GM19397 (cell line): Measurements from ENCODE around the gene MAPKAPK2.
"Not testable (repeated sequence)": the region's sequence is repeated elsewhere in the genome, so short reads cannot be mapped to it uniquely, and the experiment has no call there.

ENCODE experiments used
- ATAC-seq: cut with Tn5 transposase; IDR thresholded peaks from one replicate; pipeline ENCODE4 v1.9.1; 2021; ENCODE audit warnings: mild to moderate bottlenecking, moderate library complexity; ENCODE audit not compliant: unreplicated experiment

MAPKAPK2 gene

DNA sequence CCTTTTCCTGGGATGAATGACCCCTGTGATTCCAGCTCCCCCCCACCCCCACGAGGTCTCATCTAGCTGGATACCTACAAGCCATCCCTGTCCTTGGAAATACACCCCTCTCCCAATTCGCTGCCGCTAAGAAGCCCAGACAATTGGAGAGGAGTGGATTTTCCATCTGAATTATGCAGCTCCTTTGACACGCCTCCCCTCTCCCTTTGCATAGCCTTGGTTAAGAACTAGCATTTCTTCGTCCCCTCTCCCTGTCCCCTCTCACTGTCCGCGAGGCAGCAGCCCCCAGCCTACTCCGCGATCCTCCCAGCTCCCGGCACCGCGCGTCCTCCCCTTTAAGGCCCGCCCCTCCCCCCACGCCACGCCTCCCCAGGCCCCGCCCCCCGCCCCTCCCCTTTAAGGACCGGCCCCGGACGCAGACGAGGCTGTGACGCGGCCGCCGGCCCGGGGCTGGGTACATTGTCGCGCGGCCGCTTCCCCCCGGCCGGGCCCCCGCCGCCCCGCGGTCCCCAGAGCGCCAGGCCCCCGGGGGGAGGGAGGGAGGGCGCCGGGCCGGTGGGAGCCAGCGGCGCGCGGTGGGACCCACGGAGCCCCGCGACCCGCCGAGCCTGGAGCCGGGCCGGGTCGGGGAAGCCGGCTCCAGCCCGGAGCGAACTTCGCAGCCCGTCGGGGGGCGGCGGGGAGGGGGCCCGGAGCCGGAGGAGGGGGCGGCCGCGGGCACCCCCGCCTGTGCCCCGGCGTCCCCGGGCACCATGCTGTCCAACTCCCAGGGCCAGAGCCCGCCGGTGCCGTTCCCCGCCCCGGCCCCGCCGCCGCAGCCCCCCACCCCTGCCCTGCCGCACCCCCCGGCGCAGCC lies at the start of gene MAPKAPK2:
TSS of gene MAPKAPK2 (plus strand) at position 428 of the 856 bp plus-strand sequence. CDS start at position 753, 325 bp downstream.
- ATAC-seq, result peak; percentile 52

DNA sequence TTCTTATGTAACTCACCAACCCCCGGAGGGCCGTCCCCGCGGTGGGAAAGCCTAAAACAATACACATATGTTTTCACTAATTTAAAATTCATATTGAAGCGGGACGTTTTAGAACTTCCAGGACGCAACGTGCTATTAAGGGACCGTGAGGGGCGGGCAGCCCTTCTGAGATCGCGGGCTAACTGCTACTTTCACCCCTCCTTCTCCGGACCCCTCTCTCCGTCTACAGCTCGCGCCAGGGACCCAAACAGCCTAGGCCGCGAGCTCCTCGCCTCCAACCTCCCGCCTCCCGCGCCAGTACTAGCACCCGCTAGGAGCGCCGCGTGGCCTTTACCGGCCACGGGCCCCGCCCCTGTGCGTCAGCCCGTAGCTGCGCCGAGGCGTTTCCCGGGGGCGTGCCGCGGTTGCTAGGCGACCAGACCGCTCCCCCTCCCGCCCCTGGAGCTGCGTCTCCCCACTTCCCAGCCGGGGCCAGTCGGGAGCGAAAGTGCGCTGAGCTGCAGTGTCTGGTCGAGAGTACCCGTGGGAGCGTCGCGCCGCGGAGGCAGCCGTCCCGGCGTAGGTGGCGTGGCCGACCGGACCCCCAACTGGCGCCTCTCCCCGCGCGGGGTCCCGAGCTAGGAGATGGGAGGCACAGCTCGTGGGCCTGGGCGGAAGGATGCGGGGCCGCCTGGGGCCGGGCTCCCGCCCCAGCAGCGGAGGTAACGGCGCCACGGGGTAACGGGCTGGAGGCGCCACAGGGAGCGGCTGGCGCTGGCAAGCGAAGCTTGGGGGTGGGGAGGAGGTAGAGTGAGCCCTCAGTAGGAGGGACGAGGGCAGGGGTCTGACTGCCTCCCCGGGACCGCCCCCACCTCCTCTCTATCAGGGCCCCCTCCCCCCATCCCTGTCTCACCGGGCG lies 49.4 kb upstream of the MAPKAPK2 start, which contains the start of gene DYRK3:
TSS of gene DYRK3 (plus strand) at position 457 of the 898 bp plus-strand sequence. CDS start at position 625, 168 bp downstream.
- ATAC-seq, result peak; percentile 91

DNA sequence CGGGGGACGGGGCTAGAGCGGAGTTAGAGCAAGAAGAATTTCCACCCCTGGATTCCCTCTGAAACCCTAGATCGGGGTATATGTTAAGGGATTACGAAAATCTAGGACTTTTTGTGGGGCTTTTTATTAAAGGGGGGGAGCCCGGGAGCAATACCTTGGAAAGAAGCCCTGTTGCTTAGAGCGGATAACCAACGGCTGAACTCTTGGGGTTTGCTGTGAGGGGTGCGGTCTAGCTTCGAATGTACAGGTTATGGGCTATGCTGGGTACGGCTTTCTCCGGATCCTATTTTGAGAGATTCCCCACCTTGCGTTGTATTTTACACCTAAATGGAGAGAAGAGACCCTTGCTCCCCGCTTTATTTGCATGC lies 48.7 kb upstream of the MAPKAPK2 start:
- ATAC-seq, result no peak

- no peak for ATAC-seq
These were observed 48.0 kb upstream of the MAPKAPK2 start for GRCh38 chr1:206636671-206637070.

DNA sequence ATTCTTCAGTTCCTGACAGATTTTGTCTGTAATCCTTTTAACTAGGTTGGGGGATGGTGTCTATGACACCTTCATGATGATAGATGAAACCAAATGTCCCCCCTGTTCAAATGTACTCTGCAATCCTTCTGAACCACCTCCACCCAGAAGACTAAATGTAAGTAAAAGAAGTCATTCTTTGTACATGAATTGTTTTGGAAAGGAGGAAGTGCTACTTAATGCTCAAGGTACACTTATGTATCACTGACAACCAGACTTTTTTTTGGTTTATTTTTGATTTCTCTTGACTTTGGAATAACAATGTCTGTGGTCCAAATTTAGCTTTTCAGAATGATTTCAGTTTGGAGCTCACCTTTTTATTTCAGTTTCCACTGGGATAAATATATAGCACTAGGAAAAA lies 47.1 kb upstream of the MAPKAPK2 start:
- ATAC-seq, result no peak

- not testable (repeated sequence) for ATAC-seq
These were observed 42.6 kb upstream of the MAPKAPK2 start for GRCh38 chr1:206642074-206642473.

- no peak for ATAC-seq
These were observed 41.5 kb upstream of the MAPKAPK2 start for GRCh38 chr1:206643118-206643698.

- ATAC-seq, result no peak
These were observed 38.2 kb upstream of the MAPKAPK2 start for GRCh38 chr1:206646504-206646903.

GRCh38 chr1:206647224-206647623 lies 37.5 kb upstream of the MAPKAPK2 start:
- no peak for ATAC-seq

DNA sequence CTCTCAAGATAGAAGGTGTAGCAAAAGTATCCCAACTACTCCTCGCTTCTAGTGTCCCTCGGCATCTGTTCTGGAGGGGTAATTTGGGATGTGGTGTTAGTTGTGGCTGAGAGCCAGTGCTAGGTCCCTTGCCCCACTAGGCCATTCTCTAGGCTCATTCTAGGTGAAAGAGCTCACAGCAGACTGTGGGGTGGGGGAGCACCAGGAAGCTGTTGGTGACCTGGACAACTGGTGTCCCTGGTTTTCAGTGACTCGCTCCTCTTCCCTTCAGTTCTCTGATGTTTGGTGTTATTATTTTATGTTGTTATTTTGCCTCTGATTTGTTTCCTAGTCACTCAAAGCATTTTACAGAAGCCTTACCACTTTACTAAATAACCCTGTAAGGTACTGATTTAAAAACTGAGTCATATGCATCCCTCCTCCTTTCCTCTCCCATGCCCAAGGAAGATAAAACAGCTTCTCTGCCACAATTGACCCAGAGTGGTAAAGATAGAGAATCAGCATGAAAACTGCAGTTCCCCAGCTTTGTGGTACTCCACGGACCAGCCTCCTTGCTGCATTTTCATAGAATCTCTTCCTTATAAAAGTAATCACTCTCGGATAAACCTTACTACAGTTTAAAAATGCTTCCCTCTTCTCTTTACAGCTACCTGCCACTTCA lies 35.3 kb upstream of the MAPKAPK2 start:
- no peak for ATAC-seq

DNA sequence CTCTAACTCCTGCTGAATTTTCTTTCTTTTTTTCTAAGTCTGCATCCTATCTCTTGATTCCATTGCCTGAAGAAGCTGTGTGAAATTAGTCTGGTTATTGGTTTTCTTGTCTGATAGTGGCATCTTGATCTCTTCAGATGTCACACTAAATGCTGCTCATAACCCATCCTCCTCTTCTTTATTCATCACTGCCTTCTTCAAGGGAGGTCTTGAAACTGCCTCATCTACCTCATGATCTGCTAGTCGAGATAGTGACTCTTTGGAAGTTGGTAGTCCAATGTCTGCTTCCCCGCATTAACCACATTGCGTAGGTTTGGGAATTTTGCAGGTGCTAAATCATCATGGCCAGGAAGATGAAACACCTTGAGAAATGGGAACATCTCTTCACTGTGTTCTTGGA lies 33.7 kb upstream of the MAPKAPK2 start:
- no peak for ATAC-seq

DNA sequence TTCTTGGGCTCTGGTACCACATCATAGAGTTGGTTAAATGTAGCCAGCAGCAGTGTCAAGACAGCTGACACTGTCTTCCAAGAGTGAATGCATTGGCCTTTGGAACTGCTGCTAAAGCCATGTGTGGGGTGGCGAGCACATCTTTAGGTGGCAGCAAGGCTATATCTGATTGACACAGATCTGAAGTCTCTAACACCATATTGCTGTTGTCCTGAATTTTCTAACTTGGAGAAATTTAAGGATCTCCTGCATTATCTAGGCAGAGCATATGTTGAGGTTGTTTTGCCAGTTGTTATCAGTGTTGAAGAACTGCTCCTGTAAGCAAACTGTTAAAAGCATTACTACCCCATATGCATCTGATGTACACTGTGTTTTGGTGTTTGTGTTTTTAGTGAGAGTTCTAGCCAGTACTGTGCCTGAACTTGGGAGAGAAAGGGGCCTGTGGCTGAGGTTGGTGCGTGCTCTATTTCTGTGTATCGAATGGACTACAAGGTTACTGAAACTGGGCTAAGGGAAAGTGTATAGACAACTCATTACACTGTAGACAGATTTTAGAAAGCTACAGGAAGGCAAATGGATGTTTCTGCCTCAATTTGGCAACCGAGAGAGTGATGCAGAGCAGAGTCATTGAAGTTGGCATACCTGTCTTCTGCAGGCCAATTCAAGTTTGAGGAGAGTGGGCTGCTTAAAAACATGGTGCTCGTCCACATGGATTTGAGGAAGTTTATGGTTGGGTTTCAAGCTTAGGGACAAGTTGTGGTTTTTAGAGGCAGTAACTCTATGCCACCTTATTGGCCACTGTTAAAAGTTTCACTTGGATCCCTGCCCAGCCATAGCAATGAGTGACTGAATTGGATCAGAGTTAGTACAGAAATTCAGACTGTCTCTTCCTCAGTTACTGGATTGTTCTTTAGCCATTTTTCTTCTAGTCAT lies 32.5 kb upstream of the MAPKAPK2 start:
- ATAC-seq, result no peak

- no peak for ATAC-seq
These were observed 30.8 kb upstream of the MAPKAPK2 start for GRCh38 chr1:206653715-206654459.

DNA sequence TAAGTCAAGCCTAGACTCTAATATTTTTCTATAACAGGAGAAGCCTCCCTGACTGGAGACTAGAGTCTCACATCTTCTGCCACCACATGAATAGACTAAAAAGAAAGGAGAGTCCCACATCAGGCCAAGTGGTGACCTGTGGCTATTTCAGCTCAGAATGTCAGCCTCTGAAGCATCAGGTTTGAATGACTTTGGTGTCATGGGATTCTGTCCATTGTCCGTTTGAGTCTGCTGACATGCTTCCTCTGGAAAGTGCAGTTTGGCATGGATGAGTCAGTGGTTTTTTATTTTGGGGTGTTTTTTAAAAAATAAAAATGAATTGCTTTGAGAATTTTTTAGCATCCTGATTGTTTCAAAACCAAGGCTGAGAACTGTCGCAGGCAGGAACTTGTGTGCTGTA lies 29.9 kb upstream of the MAPKAPK2 start:
- no peak for ATAC-seq

DNA sequence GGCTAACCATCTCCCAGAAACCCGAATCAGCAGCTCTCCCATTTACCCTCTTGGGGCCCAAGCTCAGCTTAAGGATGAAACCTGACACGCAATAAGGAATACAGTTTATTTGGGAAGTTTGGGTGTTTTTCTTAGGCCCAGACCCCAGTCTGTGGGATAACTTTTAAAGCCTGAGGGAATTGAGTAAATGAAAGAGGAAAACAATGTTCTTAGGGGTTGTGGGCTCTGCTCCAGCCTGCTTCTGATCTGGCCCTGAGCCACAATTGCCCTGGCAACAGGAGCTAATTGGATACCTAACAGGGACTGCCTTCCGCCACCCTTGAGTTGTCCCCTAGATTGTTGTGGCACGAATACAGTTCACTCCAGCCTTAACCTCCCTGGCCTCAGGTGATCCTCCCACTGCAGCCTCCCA lies 29.2 kb upstream of the MAPKAPK2 start:
- no peak for ATAC-seq

GRCh38 chr1:206656936-206657335 lies 27.8 kb upstream of the MAPKAPK2 start:
- no peak for ATAC-seq

DNA sequence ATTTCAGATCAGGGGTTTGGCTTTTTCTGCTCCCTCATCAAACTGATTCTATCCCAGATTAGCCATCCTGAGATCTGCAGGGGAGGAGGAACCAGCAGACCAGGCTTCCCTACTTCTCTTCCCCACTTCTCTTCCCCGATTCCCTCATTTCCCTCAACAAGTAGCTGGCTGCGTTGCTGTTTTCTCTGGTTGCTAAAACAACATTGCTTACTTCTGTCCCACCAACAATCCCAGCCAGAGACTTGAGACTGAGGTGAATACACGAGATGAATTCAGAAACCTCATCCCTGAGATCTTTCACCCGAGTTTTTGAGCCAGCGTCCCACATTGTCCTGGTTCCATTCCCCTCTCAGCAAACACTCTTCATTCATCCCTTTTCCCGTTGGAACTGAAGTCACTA lies 27.0 kb upstream of the MAPKAPK2 start:
- no peak for ATAC-seq

GRCh38 chr1:206658264-206658980 lies 26.3 kb upstream of the MAPKAPK2 start:
- ATAC-seq, result no peak

GRCh38 chr1:206658981-206659273 lies 25.8 kb upstream of the MAPKAPK2 start:
- no peak for ATAC-seq
